ENCODE data around the gene AKT1. TPM values are rescaled to one million over a fixed set of nuclear protein-coding genes. Genes with fewer than 3 reads are reported as not detected.

Gene AKT1
- total and polyA plus RNA-seq, 2 of the 13 experiments (the other 11 are each of a cell fraction or from before 2014, with no cell fraction given): 96.2 to 116 TPM

DNA sequence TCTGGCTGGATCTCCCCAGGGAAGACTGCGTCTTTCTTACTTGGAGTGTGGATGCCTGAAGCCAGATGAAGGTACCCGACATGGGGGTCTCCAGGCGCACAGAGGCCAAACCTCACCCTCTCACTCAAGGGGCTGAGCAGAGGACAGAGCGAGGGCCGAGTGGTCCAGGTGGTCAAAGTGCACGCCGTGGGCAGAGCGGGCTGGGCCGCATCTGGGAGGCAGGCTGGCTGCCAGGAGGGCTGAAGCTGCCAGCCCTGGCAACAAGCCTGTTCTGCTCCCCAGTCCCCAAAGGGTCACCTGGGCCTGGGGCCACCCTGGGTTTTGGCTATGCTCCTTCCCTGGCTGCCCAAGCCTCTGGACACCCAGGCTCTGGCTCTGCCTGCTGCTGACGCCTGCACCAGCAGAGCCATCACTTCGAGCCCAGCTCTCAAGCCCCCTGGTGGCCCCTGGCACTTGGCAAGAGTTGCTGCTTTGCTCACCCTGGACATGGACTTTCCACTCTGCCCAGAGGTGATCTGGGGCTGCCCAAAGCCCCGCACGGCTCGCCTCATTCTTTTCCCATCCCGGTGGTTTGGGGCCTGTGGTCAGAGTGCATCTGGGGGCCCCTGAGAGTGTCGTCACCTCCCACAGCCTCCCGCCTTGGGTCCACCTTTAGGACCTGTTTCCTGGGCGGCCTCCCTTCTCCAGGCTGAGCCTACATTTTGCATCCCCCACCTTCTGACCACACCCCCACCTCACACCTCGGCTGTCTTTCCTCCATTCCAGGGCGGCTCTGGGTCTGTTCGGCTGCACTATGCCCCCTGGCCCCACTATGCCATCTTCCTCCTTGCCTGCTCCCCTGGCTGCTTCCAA is 68.7 kb downstream of the AKT1 start (continued):
- TF ChIP-seq, protein P1, sequence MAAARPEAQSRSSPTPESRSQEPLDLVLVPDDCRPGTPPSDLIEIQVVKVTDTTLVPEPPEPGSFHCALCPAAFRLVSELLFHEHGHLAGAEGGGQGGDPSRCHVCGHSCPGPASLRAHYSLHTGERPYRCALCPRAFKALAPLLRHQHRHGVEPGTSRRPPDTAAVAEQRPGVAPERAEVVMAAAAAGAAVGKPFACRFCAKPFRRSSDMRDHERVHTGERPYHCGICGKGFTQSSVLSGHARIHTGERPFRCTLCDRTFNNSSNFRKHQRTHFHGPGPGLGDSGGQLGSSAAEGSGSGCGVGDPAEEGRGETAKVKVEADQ (CRISPR knock-in tag; IDR thresholded peaks at IDR 0.05; ENCODE audit: borderline replicate concordance): no peak
- TF ChIP-seq BRF2 (CRISPR knock-in tag; IDR thresholded peaks at IDR 0.05): no peak
- TF ChIP-seq MYNN (CRISPR knock-in tag; IDR thresholded peaks at IDR 0.05; ENCODE audit: low read depth): no peak
- TF ChIP-seq NKX3-1 (CRISPR knock-in tag; IDR thresholded peaks at IDR 0.05): no peak
- TF ChIP-seq AKNA (CRISPR knock-in tag; IDR thresholded peaks at IDR 0.05; ENCODE audit: borderline replicate concordance): no peak
- TF ChIP-seq KDM6A (CRISPR knock-in tag; IDR thresholded peaks at IDR 0.05; ENCODE audit: low read depth): no peak; the same call in 1 of the 2 replicates
- TF ChIP-seq, protein P2, sequence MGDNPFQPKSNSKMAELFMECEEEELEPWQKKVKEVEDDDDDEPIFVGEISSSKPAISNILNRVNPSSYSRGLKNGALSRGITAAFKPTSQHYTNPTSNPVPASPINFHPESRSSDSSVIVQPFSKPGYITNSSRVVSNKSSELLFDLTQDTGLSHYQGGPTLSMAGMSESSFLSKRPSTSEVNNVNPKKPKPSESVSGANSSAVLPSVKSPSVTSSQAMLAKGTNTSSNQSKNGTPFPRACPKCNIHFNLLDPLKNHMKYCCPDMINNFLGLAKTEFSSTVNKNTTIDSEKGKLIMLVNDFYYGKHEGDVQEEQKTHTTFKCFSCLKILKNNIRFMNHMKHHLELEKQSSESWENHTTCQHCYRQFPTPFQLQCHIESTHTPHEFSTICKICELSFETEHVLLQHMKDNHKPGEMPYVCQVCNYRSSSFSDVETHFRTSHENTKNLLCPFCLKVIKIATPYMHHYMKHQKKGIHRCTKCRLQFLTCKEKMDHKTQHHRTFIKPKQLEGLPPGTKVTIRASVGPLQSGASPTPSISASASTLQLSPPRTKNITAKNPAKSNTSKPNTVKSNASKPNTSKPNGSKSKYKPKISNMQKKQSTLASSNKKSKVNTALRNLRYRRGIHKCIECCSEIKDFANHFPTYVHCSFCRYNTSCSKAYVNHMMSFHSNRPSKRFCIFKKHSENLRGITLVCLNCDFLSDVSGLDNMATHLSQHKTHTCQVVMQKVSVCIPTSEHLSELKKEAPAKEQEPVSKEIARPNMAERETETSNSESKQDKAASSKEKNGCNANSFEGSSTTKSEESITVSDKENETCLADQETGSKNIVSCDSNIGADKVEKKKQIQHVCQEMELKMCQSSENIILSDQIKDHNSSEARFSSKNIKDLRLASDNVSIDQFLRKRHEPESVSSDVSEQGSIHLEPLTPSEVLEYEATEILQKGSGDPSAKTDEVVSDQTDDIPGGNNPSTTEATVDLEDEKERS (CRISPR knock-in tag; IDR thresholded peaks at IDR 0.05): no peak
- no peak for TF ChIP-seq NFATC3 (CRISPR knock-in tag; IDR thresholded peaks at IDR 0.05)
- TF ChIP-seq, protein P3, sequence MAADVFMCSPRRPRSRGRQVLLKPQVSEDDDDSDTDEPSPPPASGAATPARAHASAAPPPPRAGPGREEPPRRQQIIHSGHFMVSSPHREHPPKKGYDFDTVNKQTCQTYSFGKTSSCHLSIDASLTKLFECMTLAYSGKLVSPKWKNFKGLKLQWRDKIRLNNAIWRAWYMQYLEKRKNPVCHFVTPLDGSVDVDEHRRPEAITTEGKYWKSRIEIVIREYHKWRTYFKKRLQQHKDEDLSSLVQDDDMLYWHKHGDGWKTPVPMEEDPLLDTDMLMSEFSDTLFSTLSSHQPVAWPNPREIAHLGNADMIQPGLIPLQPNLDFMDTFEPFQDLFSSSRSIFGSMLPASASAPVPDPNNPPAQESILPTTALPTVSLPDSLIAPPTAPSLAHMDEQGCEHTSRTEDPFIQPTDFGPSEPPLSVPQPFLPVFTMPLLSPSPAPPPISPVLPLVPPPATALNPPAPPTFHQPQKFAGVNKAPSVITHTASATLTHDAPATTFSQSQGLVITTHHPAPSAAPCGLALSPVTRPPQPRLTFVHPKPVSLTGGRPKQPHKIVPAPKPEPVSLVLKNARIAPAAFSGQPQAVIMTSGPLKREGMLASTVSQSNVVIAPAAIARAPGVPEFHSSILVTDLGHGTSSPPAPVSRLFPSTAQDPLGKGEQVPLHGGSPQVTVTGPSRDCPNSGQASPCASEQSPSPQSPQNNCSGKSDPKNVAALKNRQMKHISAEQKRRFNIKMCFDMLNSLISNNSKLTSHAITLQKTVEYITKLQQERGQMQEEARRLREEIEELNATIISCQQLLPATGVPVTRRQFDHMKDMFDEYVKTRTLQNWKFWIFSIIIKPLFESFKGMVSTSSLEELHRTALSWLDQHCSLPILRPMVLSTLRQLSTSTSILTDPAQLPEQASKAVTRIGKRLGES (CRISPR knock-in tag; IDR thresholded peaks at IDR 0.05; ENCODE audit: borderline replicate concordance): no peak
- TF ChIP-seq ZSCAN22 (CRISPR knock-in tag; IDR thresholded peaks at IDR 0.05): no peak
- no peak for TF ChIP-seq ZNF878 (CRISPR knock-in tag; IDR thresholded peaks at IDR 0.05)
- no peak for TF ChIP-seq ZFP36L2 (CRISPR knock-in tag; IDR thresholded peaks at IDR 0.05)
